GM12865 (cell line): ENCODE data around the gene ZSCAN20.

ENCODE experiments used
- DNase-seq: peaks from one replicate; pipeline ENCODE4 v3.0.0; 2010; ENCODE audit warnings: low read depth
- H3K4me3 ChIP-seq: 2 replicates; pipeline ENCODE4 v1.5.1; 2011; ENCODE audit warnings: mild to moderate bottlenecking, low read depth, low read length, control low read depth
- CTCF ChIP-seq: IDR thresholded peaks from 2 replicates; pipeline ENCODE4 v1.5.1; 2011; ENCODE audit warnings: low read length, control low read depth, low read depth, inconsistent platforms; ENCODE audit not compliant: insufficient read depth; ENCODE audit errors: missing control alignments

ZSCAN20 gene

DNA sequence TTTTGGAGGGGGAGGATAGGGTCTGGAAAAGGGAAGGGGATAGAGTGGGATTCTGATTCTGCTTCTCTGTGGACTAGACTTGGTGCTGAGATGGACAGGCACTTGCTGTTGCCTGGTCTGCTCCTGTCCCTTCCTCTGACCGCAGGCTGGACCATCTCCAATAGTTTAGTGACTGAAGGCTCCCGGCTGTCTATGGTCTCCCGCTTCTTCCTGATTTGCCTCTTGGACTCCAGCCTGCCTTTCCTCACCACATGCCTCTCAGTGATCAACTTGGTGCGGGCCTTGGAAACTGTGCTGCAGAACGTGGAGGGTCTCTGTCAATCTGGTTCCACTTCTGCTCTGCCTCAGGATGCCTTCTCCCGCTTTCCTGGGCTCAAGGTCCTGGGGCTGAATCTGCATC is 6.3 kb upstream of the ZSCAN20 start:
- H3K4me3 ChIP-seq = no peak overlapping the region
- no peak for TF ChIP-seq CTCF
- DNase-seq = no peak

GRCh38 chr1:33468011-33468410 is 4.4 kb upstream of the ZSCAN20 start:
- no peak for TF ChIP-seq CTCF
- DNase-seq = no peak
- H3K4me3 ChIP-seq = no peak overlapping the region

- no peak for TF ChIP-seq CTCF
- no peak for DNase-seq
- no peak overlapping the region for H3K4me3 ChIP-seq
Observed at GRCh38 chr1:33468531-33468930, 3.9 kb upstream of the ZSCAN20 start.

DNA sequence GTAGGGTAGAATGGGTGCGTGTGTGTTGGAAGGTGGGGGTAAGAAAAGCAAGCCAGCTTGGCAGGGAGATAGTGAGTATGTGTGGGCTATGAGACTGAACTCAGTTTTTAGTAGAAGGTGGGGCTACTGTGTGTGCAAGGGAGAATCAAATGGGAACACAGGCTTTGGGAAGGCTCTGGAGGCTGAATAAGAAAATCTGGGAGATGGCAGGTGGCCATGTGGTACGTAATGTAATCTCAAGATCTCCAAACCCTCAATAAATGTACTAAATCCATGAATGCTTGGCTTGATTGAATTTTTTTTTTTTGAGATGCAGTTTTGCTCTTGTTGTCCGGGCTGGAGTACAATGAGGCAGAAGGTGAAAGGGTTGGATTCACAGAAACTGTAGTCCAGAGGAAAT is 3.5 kb upstream of the ZSCAN20 start:
- H3K4me3 ChIP-seq = no peak overlapping the region
- no peak for DNase-seq
- no peak for TF ChIP-seq CTCF

DNA sequence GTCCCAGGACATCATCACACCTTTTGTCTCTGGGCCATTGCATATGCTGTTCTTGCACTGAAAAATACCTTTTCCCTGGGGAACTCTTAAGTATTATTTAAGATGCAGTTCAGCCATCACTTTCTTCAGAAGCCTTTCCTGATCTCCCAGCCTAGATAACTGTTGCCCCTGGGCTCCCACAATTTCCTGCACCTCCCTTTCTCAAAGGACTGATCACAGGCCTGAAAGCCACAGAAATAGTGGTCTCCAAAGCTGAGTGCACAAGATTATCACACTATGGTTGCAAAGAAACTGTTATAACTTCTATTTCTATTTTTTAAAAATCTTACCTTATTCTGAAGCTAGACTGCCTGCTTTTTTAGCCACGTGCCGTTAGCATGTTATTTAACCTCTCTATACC is 2.8 kb upstream of the ZSCAN20 start:
- no peak overlapping the region for H3K4me3 ChIP-seq
- no peak for DNase-seq
- no peak for TF ChIP-seq CTCF

DNA sequence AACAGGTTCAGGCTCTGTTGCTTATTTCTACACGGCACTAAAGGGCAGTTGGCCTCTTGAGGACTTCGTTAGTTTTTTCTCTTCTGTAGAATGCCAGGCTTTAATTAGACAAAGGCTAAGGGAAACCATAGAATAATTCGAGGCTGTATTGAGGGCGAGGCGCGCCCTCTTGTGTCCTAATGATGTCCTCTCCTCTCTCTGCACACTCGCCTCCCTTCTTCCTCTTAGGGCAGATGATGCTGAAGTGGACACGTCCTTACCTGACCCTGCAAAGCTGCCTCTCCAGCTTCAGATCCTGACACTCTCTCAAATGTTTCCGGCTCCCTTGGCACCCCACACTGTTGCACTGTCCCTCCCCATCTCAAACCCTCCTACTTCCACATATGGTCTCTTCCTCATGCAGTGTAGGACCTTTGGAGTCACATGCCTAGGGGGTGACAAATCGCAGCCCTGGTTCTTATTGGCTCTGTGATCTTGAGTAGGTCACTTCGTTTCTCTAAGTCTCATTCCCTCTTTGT is 1.9 kb upstream of the ZSCAN20 start:
- peak; percentile 80 for DNase-seq
- TF ChIP-seq CTCF = peak; percentile 83
- no peak overlapping the region for H3K4me3 ChIP-seq

- TF ChIP-seq CTCF = no peak
- DNase-seq = no peak
- no peak overlapping the region for H3K4me3 ChIP-seq
Observed at GRCh38 chr1:33471416-33471815, 1.0 kb upstream of the ZSCAN20 start.
